GM21367 (cell line): Measurements from ENCODE around the gene CSGALNACT2.
A peak's percentile ranks its signal among the peaks of the same experiment; 100 is the strongest.

Source experiments
- ATAC-seq: cut with Tn5 transposase; IDR thresholded peaks from one replicate; pipeline ENCODE4 v1.9.1; 2021; ENCODE audit not compliant: unreplicated experiment

The CSGALNACT2 gene

DNA sequence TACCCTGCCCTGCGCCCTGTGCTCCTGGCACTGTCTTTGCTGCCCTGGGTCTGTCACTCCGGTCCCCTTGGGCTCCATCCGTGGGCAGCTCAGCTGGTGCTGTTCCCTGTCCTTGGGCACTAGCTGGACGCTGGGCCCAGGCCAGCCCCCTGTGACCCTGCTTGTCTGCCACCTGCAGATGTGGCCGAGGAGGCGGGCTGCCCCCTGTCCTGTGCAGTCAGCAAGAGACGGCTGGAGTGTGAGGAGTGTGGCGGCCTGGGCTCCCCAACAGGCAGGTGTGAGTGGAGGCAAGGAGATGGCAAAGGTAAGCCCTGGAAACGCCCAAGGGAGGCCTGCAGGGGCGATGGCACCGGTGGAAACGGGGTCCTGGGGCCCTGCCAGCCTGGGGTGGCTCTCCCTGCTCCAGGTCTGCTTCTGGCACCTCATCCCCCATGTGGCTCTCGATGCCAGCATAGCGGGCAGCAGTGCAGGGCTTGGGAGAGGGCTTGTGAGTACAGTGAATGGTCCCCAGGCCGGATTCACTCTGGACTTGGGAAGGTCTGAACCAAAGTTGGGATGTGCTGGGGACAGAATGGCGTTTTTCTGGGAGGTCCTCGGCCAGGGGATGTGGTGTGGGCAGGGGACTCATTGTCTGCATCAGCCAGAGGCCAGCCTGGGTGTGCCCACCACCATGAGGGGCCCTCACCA is 26.2 kb upstream of the CSGALNACT2 start:
- ATAC-seq = no peak

DNA sequence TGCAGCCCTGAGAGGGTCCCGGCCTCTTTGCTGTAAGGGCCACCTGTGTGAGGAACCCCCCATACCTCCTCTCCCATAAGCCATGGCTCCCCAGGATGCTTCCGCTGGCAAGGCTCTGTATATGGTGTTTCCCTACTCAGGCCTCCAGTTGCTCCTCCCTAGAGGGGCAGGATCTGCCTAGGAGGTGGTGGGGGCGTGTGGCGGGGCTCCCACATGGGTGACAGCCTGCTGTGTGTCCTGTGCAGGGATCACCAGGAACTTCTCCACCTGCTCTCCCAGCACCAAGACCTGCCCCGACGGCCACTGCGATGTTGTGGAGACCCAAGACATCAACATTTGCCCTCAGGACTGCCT is 25.7 kb upstream of the CSGALNACT2 start:
- no peak for ATAC-seq

DNA sequence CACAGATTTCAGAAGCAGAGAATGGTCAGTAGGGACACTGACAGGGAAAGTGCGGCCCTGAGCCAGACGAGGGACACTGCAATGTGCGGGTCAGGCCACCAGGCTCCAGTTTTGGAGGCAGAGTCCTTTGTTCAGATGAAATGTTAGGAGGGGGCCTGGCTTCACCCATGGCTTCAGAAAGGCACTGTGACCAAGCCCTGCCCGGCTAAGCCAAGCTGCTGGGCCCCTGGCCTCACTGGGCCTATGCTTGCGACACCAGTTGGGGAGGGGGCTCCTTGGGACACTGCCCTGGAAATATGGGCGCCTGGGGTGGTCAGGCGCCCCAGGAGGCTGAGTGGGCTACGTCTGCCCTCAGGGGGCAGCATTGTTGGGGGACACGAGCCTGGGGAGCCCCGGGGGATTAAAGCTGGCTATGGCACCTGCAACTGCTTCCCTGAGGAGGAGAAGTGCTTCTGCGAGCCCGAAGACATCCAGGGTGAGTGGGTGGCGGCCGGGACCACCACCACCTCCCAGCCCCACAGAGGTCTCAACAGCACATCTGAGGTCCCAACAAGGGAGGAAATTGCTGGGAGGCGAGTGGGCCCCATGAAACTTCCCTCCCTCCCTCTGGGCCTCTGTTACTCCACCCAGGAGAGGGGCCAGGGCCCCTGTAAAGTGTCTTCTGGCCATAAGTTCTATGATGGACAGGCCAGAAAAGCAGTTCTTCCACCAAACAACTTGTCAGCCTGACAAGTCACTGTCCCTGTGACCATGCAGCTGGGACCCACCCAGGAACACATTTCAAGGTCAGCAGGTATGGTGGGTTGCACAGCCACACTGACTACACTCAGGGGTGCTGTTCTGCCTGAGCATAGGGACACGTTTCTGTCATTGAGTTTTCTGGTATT is 24.8 kb upstream of the CSGALNACT2 start:
- ATAC-seq = no peak

DNA sequence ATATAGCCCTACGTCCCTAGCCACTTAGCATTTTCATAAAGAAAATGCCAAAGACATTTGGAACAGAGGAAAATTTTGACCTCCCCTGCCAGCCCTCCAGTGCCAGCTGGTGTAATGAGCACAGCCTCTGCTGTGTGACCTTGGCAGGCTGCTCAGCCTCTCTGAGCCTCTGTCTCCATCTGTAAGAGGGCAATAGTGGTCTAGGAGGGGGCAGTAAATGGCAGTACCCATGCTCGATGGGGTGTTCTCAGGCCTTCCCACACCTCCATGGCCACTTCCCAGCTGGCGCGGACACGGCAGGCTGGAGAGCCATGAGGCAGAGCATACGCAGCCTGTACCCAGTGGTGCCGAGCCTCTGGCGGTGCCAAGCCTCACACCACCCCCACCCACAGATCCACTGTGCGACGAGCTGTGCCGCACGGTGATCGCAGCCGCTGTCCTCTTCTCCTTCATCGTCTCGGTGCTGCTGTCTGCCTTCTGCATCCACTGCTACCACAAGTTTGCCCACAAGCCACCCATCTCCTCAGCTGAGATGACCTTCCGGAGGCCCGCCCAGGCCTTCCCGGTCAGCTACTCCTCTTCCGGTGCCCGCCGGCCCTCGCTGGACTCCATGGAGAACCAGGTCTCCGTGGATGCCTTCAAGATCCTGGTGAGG is 24.0 kb upstream of the CSGALNACT2 start:
- ATAC-seq = no peak

GRCh38 chr10:43114743-43115611 is 23.3 kb upstream of the CSGALNACT2 start:
- ATAC-seq = no peak

DNA sequence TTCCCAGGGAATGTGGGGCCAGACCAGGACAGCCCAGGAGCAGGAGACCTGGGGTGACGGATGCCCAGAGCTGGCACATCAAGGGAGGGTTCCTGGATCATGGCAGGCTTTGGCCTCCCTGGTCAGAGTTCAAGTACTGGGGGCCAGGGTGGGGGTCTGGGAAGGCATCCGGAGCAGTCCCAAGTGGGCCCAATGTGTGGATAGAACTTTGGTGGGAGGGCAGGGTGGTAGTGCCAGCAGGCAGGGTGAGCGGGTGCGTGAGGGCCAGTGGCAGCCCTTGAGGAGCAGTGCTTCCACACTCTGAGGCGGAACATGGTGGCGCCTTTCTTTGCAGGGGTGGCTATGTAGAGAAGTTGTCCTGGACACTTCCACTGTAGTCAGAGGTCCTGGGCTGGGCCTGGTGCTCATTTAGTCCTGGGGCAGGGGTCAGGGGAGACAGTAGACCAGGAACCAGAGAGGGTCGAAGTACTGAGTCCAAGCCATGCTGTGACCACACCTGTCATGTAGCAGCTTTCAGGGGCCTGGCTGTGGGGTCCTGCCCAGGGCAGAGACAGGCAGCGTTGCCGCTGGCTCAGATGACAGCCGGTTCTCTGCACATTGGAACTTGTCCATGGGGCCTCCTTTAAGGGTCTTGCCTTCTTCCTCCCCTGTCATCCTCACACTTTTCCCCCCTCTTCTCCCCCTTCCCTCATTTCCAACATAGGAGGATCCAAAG is 22.2 kb upstream of the CSGALNACT2 start:
- ATAC-seq = no peak

- no peak for ATAC-seq
These were observed 21.6 kb upstream of the CSGALNACT2 start for GRCh38 chr10:43116596-43116995.

DNA sequence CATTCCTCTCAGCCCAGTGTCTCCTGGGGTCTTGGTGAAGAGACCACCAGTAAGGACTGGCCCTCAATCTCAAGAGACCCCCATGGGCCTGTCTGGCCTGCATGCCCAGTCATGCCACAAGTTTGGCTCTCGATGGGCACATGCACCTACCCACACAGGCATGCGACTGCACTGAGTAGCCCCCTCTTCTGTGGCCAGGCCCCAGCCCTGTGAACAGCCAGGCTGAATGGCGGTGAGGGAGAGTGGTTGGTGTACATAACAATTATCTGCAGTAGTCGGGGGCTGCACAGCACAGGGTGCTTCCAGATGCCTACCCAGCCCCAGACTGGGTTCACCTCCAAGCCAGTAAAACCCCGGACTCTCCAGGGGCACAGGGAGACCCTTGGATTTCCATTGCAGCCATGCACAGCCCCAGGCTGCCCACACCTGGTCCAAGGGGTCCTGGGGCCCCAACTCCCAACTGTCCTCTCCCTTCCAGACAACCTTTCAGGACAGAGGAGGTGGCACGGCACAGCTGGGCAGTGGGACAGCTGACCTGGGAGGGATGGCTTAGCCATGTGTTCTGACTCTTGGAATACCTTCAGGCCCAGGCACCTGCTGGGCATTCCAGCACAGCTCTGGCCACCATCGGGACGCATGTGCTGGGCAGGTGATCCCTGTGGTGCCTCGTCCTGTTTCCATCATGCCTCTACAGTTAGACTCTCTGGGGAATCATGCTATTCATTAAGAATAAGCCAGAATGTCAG is 21.0 kb upstream of the CSGALNACT2 start:
- no peak for ATAC-seq

DNA sequence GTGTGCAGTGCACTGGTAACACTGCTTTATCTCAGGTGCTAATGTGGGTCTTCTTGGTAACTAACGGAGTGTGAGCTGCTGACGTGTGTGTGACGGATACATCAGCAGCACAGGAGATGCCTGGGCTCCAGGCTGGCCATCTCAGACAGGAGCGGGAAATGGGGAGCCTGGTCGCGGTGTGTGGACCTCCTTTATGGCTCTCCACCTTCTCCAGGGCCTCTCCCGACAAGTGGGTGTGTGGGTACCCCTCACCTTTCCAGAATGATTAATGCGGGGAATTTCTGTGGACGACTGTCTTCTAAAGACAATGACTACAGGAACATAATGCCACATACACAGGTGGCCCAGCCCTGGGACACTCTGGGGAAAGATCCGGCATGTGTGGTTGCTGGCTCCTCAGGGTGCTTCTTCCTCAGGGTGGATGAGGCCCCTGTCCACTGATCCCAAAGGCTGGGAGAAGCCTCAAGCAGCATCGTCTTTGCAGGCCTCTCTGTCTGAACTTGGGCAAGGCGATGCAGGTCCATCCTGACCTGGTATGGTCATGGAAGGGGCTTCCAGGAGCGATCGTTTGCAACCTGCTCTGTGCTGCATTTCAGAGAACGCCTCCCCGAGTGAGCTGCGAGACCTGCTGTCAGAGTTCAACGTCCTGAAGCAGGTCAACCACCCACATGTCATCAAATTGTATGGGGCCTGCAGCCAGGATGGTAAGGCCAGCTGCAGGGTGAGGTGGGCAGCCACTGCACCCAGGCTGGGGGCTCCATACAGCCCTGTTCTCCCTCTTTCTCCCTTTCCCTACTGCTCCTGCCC is 20.3 kb upstream of the CSGALNACT2 start:
- ATAC-seq = no peak

GRCh38 chr10:43118631-43119415 is 19.4 kb upstream of the CSGALNACT2 start:
- no peak for ATAC-seq

DNA sequence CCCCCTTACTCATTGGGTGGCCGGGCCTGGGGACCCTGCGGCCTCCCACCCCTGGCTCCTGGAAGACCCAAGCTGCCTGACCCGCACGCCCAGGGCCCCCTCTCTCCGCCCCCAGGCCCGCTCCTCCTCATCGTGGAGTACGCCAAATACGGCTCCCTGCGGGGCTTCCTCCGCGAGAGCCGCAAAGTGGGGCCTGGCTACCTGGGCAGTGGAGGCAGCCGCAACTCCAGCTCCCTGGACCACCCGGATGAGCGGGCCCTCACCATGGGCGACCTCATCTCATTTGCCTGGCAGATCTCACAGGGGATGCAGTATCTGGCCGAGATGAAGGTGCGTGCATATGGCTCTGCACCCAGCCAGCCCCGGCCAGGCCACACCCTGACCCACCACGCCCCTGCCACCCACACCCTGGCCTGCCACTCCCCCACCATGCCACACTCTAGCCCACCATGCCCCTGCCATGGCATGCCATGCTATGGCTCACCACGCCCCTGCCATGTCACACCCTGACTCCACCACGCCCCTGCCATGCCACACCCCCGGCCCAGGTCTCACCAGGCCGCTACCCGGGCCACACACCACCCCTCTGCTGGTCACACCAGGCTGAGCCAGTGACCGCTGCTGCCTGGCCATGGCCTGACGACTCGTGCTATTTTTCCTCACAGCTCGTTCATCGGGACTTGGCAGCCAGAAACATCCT is 18.7 kb upstream of the CSGALNACT2 start:
- no peak for ATAC-seq

- no peak for ATAC-seq
These were observed 17.9 kb upstream of the CSGALNACT2 start for GRCh38 chr10:43120116-43120928.

GRCh38 chr10:43120929-43121314 is 17.3 kb upstream of the CSGALNACT2 start:
- ATAC-seq = peak; percentile 82

DNA sequence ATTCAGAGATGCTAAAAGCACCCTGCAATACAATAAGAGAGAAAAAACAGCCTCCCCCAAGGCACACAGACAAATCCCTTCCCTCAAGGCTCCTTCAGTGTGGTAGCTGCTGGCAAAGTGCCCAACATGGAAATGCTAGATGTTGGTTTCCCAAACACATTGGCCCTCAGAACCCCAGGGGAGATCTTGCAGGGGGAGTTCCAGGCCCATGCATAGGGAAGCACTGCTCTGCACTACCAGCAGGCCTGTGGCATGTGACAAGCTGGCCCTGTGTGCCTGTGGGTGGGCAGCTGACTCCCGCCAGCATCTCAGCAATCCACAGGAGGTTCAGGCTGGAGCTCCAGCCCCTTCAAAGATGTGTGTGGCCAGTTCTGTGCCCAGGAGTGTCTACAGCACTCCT is 16.8 kb upstream of the CSGALNACT2 start:
- ATAC-seq = no peak

- ATAC-seq = no peak
These were observed 16.1 kb upstream of the CSGALNACT2 start for GRCh38 chr10:43122096-43122495.

DNA sequence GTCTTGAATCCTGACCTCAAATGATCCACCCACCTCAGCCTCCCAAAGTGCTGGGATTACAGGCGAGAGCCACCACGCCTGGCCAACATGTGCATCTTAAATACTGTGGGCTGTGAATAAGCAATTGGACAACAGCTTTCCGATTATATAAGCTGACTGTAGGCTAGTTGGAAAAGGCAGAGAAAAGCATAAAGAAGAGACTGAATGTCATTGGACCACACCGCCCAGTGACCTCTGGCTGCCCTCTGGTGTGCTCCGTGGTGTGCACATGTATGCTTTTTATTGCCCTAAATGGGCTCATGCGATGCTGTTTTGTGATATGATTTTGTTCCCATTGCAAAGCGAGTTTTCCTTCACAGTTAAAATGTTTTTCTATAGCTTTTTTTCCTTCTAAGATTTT is 15.4 kb upstream of the CSGALNACT2 start:
- ATAC-seq = no peak
